ENCODE results near the gene CSMD2.

Gene CSMD2

GRCh38 chr1:33573661-33574060 lies 591.4 kb downstream of the CSMD2 start:
- DNase-seq: no peak

DNA sequence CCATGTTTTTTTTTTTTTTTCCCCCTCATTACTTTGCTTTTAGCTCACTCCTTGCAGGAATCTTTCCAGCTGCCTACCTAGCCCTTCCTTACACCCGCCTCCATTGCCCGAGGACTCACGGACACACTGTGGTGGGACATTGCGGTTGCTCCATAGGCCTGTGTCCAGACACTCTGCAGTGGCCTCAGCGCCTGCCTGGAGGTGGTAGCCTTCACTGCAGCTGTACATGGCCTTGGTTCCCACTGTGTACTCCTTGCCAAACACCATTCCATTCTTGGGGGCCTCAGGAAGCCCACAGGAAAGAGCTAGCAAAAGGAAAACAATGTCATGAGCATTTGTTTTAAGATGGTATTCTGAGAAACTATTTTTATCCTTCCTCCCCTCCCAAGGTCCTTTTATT lies 592.6 kb downstream of the CSMD2 start:
- no peak for DNase-seq

DNA sequence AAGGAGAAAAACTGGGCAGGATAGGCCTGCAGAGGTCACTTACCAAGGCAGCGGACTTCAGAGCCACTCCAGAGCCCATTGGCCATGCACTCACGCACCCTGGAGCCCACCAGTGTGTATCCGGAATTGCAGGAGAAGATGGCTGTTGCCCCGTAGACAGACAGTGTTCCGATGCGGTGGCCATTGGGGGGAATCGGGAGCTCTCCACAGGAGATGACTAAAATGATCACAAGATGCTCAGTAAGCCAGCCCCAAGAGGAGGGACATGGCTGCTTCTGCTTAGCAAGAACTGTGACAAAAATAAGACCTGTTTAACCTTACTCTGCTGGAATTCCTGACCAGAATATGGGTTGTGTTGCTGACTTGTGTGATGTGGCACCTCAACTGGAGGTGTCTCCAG lies 595.7 kb downstream of the CSMD2 start:
- DNase-seq: no peak

GRCh38 chr1:33563699-33564098 lies 601.3 kb downstream of the CSMD2 start:
- DNase-seq: no peak

- DNase-seq: no peak
These were observed 602.5 kb downstream of the CSMD2 start for GRCh38 chr1:33562563-33562962.

DNA sequence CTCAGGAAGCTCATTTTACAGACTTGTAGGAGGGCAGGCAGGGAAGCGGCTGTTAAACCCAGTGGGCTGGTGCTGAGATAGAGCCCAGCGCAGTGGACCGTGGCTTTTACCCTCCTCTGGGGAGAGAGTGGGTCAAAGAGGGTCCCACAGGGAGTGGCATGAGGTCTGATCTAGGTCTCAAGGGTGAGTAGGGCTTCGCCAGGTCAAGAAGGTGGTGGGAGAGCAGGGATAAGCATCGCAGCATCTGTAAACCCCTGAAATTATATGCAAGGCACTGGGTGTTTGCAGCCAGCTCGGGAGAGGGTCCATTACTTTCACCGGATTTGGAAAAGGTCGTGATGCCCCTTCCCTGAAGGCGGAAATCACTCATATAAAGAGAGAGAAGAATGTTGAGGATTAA lies 603.5 kb downstream of the CSMD2 start:
- DNase-seq: no peak

DNA sequence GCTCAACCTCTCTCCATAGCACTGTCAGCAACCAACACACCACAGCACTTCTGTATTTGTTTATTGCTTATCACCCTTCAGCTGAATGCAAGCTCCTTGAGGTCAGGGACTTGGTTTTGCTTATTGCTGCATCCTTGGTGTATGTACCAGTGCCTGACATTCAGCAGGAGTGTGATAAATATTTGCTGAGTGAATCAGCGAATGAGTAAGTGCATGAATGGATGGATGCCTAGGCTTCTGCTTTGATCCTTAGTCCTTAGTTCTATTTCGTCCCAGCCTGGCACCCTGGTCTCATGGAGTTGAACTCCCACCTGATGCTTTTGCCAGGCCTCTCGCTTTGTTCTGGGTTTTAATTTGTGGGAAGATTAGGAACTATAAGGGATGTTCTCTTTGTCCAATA lies 604.4 kb downstream of the CSMD2 start:
- DNase-seq: no peak

DNA sequence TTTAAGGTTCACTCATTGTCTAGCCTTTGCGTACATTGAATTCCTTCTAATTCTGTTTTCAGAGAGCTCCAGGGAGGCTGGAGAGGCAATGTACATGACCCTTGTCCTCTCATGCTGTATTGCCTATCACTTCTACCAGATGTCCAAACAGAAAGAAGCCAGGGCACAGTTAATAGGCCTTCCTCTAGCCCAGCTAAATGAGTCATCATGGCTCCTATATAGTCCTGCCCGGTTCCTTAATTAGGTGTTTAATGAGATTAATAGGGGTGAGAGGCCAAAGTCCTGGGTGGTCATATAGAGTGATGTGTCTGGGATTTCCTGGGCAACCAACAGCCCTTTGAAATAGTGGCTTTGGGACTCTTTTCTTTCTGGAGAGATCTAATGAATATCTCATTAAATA lies 616.3 kb downstream of the CSMD2 start:
- DNase-seq: no peak

DNA sequence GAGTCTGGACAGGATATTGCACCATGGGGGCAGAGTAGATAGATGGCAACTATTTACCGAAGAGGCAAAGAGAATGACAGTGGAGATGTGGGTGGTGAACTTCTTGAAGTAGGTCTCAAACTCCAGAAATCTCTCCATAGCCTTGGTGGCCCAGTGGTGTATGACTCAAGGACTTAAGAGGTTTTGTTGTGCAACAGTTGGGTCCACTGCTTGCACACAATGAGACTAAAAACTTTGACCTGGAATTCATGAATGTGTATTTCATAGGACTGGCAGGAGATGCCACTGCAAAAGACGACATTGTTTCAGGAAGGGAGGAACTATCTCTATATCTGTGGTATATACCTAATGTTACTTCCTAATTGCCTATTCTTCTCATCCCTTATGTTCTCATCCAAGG lies 616.7 kb downstream of the CSMD2 start:
- no peak for DNase-seq

GRCh38 chr1:33547576-33547975 lies 617.5 kb downstream of the CSMD2 start:
- DNase-seq: no peak

DNA sequence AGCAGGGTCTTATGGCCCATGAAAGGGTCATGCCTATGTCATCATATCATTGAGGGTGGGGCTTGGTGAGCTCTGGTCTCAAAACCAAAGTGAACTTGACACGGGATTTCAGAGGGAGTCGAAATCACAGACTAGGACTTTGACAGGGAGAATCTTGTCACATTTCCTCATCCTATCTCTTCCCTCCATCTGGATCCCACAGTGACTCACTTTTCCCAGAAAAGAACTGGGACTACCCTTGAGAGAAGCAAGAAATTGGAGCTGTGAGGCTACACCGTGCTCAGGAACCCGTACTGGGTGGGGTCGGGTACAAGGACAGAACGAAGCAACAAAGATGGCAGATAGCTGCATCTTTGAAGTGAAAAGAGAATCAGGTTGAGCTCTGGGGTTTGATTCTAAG lies 623.1 kb downstream of the CSMD2 start:
- DNase-seq: no peak

- no peak for DNase-seq
These were observed 627.1 kb downstream of the CSMD2 start for GRCh38 chr1:33537885-33538284.

DNA sequence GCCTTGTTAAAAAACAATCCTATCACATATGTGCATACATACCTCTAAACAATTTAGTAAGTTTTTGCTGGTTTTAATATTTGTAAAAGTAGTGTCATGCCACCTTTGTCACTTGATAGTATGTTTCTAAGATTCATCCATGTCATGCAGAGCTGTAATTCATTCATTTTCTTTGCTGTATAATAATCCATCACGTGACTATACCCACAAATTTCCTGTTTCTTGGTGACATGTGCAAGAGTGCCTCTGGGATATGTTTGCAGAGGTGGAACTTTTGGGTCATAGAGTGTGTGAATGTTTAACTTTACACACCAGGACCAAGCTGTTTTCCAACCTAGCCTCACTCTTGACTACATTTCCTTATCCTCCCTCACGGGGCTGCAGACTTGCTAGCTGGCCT lies 629.7 kb downstream of the CSMD2 start:
- no peak for DNase-seq

DNA sequence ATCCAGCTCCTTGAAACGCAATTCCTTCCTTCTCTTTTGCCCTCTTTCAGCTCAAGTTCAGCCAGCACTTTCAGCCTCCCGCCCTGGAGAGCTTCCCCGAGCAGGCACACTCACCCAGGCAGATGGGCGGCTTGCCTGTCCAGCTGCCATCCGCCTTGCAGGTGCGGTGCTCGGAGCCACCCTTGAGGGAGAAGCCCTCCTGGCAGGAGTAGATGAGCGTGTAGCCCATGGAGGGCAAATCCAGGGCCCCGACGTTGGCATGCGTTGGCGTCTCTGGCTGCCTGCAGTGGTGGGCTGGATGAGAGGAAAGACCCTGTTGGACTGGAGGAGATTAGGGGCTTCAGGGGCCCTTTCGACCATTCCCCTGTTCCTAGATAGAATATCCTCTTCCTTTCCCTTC lies 632.1 kb downstream of the CSMD2 start:
- DNase-seq: no peak

- DNase-seq: no peak
These were observed 632.8 kb downstream of the CSMD2 start for GRCh38 chr1:33532250-33532649.

DNA sequence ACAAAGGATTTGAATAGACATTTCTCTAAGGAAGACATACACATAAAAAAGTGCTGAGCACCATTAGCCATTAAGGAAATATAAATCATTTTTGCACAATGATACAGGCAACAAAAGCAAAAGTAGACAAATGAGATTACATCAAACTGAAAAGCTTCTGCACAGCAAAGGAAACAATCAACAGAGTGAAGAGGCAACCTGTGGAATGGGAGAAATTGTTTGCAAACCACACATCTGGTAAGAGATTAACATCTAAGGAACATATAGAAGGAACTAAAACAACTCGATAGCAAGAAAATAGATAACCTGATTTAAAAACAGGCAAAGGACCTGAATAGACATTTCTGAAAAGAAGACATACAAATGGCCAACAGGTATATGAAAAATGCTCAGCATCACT lies 635.1 kb downstream of the CSMD2 start:
- no peak for DNase-seq

DNA sequence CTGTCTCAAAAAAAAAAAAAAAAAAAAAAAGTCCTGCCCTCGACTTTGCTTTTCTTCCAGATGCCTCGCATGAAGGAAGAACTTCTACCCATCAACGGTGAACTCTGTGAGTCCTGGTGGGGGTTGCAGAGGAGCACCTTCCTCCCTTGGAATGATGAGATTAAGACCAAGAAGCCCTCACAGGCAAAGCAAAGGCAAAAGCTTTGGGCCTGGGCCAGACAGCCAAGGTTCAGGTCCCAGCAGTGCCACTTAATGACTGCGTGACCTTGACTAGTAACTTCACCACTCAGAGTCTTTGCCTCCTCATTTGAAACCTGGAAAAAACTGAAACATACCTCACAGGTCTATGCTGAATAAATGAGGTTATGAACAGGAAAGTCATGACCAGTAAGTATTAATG lies 637.1 kb downstream of the CSMD2 start:
- no peak for DNase-seq

DNA sequence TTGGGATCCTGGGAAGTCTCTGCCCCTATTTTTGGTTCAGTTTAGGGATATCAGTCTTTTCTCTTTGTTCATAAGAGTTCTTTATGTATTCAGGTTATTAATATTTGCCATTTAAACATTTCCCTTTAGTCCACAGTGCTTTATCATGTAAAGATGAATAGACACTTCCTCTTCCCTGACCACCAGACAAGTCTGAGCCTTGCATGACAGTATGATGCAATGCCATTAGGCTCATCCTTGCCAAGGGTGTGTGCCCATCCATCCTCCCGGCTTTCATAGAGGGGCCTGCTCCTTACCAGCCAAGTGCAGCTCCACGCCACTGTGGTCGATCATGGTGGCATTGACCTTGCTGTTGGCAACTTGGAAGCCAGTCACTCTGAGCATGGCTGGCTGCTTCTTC lies 640.4 kb downstream of the CSMD2 start:
- no peak for DNase-seq

DNA sequence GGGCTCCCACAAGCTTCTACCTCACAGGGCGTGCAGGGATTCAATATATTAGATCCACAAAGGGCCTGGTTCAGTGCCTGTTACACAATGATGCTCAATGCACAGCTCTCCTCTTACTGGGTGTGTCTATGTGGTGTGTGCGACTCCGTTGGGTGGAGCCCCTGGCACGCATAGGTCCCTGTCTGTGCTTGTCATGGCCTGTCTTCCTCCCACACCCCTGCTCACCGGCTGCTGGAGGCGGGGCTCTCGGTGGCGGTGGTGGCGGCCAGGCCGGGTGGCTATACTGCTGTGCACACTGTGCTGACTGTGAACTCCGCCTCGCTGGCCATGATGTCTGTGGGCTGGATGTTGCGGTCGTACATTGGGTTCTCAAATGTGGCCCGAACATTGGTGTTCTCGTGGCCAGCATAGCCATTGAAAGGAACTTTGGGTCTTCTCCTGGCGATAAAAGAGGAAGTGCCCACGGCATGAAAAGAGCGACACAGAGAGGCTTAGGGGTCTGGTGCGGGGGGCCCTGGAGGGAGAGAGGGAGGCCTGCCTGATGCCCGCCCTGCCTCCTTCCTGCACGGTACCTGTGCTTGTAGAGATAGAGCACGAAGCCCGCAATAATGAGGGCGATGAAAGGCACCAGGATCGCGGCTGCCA lies 645.7 kb downstream of the CSMD2 start:
- peak; percentile 34 for DNase-seq

DNA sequence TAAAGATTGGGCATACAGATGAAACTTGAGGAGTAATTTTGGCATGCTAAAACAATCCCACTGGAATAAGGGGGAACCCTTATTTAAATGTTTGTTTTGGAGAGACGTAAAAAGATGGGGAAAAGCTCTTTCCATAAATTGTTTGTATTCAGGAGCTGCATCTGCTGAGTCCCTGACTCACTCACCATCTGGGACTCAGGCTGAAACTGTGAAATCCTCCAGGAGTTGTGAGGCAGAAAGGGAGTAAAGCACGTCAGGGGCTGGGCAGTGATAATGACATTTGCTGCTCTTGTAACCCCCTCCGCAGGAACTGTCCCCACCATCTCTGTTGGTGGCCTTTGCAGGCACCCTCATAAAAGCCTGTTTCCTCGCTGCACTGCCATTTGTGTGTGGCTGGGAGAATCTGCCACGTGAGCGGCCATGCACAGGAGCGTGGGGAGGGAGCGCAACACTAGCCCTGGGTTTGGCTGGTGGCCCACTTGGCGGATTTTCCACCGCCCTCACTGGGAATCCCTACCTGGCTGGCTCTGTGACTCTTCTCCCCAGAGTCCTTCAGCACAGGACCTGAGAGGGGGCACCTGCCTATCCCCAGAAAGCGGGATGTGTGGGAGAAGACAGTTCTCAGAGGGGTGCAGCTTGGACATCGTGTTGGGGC lies 647.3 kb downstream of the CSMD2 start:
- no peak for DNase-seq

GRCh38 chr1:33516891-33517567 lies 648.0 kb downstream of the CSMD2 start:
- peak; percentile 51 for DNase-seq

DNA sequence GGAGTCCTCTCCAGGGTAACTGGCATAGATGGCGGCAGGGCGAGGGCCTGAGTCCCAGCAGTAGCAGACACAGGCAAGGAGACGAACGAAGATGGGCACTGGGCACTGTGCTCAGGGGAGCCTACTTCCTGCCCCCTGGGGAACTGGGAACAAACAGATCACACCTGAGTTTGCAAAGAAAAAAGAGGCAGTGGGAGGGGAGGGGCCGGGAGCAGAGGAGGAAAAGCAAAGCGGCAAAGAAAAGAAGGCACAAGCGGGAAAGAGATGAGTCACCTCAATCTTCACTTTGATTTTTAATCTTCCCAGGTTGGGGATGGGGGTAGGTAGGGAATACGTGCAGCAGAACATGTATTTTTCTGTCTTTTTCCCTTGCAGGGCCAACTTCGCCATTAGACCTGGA lies 648.6 kb downstream of the CSMD2 start:
- DNase-seq: no peak

GRCh38 chr1:33515607-33516006 lies 649.4 kb downstream of the CSMD2 start:
- no peak for DNase-seq

DNA sequence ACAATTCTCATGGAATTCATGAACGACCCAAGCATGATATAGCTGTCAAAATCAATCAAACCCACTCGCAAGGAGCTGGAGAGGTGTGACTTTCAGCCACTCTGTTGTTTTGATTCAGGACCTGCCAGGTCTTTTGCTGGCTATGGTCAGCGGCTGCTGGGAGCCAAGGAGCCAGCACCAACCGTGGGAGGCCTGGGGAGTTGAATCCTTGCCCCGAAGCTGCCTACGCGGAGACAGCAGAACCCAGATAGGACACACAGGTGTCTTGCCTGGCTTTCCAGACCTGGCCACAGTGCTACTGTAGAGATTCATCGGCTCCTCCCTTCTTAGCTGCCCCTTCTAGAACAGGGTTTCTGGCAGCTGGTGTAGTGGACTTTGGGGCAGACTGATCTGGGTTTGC lies 649.9 kb downstream of the CSMD2 start:
- no peak for DNase-seq

Data from RPMI8226 (cell line).